ENCODE results near the gene KIF23.

The KIF23 gene

GRCh38 chr15:69466733-69467132 lies 52.6 kb downstream of the KIF23 start:
- no peak for DNase-seq (ENCODE audit: low spot score)

GRCh38 chr15:69467636-69468035 lies 53.5 kb downstream of the KIF23 start:
- no peak for DNase-seq (ENCODE audit: low spot score)

GRCh38 chr15:69468241-69469121 lies 54.3 kb downstream of the KIF23 start:
- DNase-seq (ENCODE audit: low spot score) = no peak

DNA sequence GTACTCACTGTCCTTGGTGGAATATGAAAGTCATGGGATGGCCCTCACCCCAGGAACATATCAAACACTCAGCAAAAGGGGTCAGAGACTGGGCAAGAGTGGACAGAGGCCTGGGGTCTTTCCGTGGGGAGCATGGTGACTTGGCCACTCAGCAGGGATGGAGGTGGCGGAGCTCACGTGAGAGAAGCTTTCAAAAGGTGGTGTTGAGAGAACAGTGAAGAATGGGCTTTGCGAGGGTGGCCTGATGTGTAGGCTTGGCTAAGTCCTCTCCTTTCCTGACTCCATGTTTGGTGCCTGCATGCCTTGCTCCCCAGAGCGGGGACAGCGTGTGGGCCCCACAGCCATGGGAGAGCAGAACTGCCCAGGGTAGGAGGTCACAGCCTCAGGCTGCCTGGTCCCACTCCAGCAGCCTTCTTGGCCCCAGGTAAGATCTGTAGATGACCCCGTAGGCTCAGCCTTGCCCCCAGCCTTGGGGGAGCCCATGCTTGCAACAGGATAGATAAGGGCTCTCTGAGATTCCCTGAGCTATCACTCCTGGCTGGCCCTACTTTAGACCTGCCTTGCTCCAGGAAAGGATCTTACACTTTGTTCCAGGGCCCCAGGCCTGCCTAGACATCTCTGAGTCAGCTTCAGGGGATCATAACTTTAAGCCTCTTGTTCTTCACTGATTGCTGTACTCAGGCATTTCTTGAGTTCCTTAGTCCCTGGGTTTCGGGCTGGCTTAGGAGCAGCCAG lies 55.5 kb downstream of the KIF23 start:
- no peak for DNase-seq (ENCODE audit: low spot score)

DNA sequence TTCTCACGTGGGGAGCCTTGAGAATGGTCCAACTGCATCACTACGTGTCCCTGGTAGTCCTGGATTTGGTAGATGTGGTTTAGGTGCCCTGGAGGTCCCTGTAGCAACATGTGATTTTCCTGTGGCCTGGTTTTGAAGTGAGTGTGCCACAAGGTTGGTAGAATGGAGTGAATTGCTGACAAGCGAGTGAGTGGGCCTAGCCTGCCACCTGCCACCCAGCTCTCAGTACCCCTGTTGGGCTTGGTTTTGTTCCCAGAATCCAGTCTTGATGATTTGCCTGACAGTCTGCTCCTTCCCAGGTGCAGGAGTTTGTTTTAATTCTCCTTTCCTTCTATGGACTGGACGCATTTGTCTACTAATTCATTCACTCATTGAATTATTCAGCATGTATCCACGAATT lies 57.9 kb downstream of the KIF23 start:
- DNase-seq (ENCODE audit: low spot score) = no peak

DNA sequence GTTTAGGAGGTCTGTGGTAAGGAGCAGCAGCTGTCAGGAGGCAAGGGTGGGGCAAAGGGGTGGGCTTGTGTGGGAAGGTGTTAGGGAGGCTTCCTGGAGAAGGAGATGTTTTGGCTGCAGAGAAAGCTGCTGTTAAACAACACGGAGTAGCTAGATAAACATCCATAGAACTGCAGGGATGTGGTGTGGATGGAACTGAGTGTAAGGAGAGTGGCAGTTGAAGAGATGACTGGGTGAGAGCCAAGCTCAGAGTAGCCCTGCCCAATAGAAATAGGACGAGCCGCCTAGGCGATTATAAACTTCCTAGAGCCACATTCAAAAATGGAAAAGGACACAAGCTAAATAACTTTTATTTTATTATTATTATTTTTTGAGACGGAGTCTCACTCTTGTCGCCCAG lies 58.4 kb downstream of the KIF23 start:
- no peak for DNase-seq (ENCODE audit: low spot score)

- DNase-seq (ENCODE audit: low spot score) = no peak
Observed at GRCh38 chr15:69474291-69474690, 60.1 kb downstream of the KIF23 start.

- no peak for DNase-seq (ENCODE audit: low spot score)
Observed at GRCh38 chr15:69474846-69475455, 60.8 kb downstream of the KIF23 start.

GRCh38 chr15:69475769-69476358 lies 61.7 kb downstream of the KIF23 start:
- DNase-seq (ENCODE audit: low spot score) = peak; percentile 66

GRCh38 chr15:69476704-69477473 lies 62.7 kb downstream of the KIF23 start:
- no peak for DNase-seq (ENCODE audit: low spot score)

- DNase-seq (ENCODE audit: low spot score) = no peak
Observed at GRCh38 chr15:69478259-69478781, 64.2 kb downstream of the KIF23 start.

GRCh38 chr15:69479081-69479480 lies 64.9 kb downstream of the KIF23 start:
- no peak for DNase-seq (ENCODE audit: low spot score)

DNA sequence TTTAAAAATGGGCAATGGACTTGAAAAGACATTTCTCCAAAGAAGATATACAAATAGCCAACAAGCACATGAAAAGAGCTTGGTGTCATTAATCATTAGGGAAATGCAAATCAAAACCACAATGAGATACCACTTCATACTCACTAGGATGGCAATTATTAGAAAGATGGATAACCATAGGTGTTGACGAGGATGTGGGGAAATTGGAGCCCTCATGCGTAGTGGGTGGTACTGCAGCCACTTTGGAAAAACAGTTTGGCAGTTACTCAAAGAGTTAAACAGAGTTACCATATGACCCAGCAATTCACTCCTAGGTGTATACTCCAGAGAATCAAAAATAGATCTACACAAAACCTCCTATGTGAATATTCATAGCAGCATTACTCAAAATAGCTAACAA lies 65.8 kb downstream of the KIF23 start:
- DNase-seq (ENCODE audit: low spot score) = no peak

DNA sequence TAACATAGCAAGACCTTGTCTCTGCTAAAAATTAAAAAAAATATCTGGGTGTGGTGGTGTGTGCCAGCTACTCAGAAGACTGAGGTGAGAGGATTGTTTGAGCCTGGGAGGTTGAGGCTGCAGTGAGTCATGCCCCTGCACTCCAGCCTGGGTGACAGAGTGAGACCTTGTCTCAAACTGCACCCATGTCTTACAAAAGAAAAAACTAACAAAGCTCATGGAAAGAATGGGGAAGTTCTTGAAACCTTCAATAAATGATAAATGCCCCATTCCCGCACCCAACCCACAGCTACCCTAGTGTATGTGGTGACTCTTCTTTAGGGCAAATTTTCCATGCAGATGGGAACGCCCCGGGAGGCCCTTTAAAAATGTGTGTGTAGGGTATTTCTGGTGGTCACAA lies 66.8 kb downstream of the KIF23 start:
- no peak for DNase-seq (ENCODE audit: low spot score)

- no peak for DNase-seq (ENCODE audit: low spot score)
Observed at GRCh38 chr15:69482686-69483256, 68.6 kb downstream of the KIF23 start.

- DNase-seq (ENCODE audit: low spot score) = no peak
Observed at GRCh38 chr15:69484837-69485236, 70.7 kb downstream of the KIF23 start.

GRCh38 chr15:69486481-69487110 lies 72.4 kb downstream of the KIF23 start:
- DNase-seq (ENCODE audit: low spot score) = no peak

DNA sequence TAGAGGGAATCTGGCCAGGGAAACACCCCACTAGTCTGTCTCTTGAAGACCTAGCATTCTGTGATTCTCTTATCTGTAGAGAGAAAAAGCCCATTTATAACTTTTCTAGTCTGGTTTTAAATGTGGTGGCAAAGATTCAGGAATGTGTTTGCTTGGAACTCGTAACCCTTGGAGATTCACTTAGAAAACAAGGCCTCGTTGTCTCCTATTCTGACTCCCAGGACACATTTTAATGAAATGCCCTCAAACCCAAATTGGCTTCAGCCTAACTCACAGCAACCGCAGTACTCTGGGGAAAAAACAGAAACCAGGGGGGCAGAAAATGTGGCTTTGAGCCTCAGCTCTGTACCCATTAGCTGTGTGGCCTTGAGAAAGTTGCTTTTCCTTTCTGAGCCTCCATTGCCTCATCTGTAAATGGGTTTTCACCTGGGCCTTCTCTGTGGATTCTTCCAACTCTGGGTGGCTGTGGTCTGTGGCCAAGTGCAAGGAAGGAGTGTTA lies 75.0 kb downstream of the KIF23 start:
- peak; percentile 89 for DNase-seq (ENCODE audit: low spot score)

GRCh38 chr15:69490356-69491037 lies 76.3 kb downstream of the KIF23 start:
- DNase-seq (ENCODE audit: low spot score) = no peak

- DNase-seq (ENCODE audit: low spot score) = no peak
Observed at GRCh38 chr15:69491038-69491505, 76.9 kb downstream of the KIF23 start.

Data from COLO829 (cell line).